ENCODE data around the gene EIF4H.
"Not testable (repeated sequence)": the region's sequence is repeated elsewhere in the genome, so short reads cannot be mapped to it uniquely, and the experiment has no call there.

The EIF4H gene

DNA sequence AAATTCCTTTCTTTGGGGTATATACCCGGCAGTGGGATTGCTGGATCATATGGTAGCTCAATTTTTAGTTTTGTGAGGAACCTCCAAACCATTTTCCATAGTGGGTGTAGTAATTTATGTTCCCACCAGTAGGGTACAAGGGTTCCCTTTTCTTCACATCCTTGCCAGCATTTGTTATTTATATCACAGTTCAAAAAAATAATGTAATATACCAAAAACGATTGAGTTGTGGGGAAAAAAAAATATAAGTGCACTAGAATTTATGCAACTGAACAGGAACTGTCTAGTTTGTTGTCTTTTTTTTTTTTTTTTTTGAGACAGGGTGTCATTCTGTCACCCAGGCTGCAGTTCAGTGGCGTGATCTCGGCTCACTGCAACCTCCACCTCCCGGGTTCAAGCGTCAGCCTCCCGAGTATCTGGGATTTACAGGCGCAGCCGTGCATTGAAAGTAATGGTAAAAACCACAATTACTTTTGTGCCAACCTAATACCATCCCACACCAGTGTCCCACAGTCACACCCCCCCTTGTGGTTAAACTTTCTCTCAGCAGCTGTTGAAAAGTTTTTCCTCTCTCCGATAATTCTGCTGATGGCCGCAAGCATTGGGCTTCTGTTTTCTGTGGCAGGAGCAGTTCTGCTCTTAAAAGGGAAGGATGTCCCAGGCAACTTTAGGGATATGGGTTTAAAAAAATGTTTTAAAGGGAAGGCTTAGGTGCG lies 28.8 kb downstream of the EIF4H start:
- peak; percentile 94 for DNase-seq

- DNase-seq = no peak
These were observed 29.9 kb downstream of the EIF4H start for GRCh38 chr7:74203956-74204618.

DNA sequence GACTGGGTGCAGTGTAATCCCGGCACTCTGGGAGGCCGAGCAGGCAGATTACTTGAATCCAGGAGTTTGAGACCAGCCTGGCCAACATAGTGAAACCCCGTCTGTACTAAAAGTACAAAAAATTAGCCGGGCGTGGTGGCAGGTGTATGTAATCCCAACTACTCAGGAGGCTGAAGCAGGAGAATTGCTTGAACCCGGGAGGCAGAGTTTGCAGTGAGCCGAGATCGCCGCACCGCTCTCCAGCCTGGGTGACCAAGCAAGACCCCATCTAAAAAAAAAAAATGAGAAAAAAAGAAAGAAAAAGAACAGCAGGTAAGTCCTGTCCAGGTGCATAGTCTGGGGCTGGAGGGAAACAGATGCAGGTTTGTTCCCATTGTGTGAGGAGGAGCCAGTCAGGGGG lies 31.9 kb downstream of the EIF4H start:
- DNase-seq = not testable (repeated sequence)

GRCh38 chr7:74206589-74207120 lies 32.5 kb downstream of the EIF4H start:
- DNase-seq = peak; percentile 97

DNA sequence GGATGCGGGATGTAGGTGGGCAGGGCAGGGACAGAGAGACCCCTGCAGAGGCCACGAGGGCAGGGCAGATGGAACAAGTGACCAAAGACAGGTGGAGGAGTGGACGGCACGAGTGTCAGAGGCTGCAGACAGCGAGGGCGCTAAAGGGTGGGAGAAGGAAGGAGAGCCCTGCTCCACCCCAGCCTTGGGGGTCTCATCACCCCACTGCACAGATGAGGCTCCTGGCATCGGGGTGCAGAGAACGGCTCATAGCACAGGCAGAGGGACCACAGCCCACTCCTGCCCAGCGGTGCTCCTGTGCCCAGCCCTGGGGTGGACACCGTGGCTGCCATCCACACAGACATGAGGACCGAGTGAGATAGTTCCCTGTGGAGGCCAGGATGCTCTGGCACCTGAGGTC lies 33.4 kb downstream of the EIF4H start:
- no peak for DNase-seq

GRCh38 chr7:74208241-74208640 lies 34.1 kb downstream of the EIF4H start:
- DNase-seq = not testable (repeated sequence)

DNA sequence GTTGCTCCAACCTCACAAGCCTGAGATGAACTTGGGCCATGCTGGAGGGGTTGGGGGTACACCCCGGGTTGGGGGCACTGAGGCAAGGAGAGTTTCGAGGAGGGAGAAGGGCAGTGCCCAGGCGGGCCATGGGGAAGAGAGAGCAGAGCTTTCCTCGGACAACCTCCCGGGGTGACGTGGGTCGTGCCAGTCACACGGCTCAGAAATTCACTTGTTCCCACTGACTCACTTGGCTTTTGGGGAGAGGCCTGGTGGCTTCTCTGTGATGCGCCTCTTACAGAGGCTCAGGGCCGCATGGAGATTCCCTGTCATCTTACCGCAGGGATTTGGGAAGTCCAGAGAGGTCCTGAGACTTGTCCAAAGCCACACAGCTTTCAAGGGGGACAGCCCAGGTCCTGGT lies 38.5 kb downstream of the EIF4H start:
- no peak for DNase-seq

DNA sequence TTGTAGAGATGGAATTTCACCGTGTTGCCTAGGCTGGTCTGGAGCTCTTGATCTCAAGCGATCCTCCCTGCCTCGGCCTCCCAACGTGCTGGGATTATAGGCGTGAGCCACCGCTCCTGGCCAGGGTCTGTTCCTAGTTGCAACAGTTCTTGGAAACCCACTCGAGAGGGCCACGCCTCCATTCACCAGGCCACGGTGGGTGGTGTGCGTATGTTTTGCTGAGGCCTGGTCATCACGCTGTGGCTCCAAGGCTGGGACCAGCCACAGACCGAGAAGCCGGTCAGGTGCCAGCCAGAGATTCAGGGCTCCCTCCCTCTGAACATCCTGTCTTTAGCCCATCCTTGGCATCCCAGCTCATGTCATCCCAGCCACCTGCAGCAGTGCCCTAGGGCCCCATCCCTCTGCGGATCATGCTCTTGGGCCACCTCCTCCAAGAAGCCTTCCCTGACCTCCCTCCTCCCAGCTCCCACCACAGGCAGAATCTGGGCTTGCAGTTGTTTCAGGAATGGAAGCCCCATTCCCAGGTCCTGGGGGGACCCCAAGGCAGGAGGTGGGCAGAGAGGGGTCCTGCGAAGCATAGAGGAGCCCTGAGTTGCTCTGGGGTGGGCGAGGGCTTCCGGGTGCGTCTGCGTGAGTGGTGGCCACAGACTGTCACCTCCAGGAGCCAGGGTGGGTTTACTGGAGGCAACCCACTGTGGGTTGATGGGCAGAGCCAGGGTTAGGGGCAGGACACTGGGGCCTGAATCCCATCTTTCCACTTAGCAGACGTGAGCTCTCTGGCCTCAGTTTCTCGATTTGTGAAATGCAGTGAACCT lies 40.9 kb downstream of the EIF4H start:
- DNase-seq = no peak

GRCh38 chr7:74215921-74216320 lies 41.8 kb downstream of the EIF4H start:
- no peak for DNase-seq

GRCh38 chr7:74216361-74216761 lies 42.2 kb downstream of the EIF4H start:
- DNase-seq = peak; percentile 29

GRCh38 chr7:74217455-74218342 lies 43.5 kb downstream of the EIF4H start:
- DNase-seq = peak; percentile 63

DNA sequence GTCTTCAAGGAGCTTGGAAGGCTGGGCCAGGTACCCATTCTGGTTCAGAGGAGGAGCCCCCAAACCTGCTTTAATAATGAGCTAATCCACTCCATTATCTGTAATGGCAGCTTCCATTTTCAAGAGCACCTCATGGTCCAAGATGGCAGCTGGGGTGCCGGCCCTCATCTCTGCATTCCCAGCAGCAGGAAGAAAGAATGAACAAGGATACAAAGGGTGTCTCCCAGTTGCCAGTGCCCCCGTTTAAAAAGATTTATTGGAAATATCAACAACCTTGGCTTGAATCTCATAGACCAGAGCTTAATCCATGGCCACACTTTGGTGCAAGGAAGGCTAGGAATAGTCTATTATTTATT lies 44.2 kb downstream of the EIF4H start:
- DNase-seq = no peak

GRCh38 chr7:74219416-74219815 lies 45.3 kb downstream of the EIF4H start:
- no peak for DNase-seq

GRCh38 chr7:74220229-74220628 lies 46.1 kb downstream of the EIF4H start:
- DNase-seq = no peak

GRCh38 chr7:74221713-74222112 lies 47.6 kb downstream of the EIF4H start:
- no peak for DNase-seq

DNA sequence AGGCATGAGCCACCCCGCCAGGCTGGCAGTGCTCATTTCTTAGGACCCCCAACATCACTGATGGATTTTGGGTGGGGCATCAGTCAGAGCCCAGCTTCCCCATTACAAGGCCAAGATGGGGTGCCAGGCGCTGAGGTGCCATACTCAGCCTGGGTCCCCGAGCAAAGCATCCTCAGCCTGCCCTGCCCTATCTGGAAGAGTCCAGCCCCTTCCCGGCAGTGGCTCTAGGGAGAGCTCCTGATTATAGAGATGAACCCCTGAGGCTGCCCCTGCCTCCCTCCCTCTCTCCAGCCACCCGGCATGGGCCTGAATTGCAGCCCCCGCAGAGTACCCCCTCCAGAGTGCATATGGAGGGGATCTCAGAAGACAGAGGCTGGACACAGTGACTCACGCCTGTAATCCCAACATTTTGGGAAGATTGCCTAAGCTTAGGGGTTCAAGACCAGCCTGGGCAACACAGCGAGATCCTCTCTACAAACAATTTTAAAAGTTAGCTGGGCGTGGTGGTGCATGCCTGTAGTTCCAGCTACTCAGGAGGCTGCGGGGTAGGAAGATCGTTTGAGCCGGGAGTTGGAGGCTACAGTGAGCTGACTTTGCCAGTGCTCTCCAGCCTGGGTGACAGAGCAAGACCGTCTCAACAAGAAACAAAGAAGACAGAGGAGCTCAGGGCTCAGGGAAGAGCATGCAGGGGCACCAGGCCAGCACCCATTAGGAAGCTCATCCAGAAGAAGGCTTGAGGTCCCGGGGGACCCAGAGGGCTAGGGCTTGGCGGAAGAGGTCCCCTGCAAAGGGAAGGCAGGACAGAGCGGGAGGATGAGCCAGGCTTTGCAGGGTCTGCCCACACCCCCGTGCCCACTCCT lies 48.9 kb downstream of the EIF4H start:
- no peak for DNase-seq

DNA sequence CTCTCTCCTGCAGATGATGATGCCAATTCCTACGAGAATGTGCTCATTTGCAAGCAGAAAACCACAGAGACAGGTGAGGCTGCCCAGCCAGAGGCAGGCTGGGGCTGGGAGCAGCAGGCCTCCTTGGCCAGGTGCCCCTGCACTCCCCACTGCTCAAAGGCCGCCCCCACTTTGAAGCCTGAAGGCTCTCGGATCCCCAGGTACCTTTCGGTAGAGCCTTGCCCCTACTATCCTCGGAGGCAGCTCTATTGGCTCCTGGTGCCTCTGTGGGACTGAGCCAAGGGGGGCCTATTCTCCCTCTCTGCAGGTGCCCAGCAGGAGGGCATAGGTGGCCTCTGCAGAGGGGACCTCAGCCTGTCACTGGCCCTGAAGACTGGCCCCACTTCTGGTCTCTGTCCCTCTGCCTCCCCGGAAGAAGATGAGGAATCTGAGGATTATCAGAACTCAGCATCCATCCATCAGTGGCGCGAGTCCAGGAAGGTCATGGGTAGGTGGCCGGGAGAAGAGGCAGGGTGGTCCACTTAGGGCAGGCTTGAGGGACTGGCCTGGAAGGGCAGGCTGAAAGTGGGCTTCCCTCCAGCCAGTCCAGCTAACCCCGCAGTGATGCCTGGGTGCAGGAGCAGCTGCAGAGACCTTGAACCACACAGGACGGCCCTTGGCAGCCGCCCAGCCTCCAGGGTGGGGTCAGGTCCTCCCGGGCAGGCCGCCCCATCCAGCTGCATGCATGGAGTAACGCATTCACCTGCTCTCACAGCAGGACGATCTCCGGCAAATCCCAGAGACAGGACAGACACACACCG lies 49.8 kb downstream of the EIF4H start:
- no peak for DNase-seq

DNA sequence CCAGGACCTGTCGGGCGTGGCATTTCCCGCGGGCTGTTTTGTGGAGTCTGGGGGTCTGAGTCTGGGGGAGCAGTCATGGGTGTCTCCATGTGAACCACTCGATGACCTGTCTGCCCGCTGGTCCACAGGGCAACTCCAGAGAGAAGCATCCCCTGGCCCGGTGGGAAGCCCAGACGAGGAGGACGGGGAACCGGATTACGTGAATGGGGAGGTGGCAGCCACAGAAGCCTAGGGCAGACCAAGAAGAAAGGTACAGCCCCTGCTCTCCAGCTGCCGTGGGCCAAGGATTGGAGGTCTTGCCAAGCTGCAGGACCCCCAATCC lies 50.3 kb downstream of the EIF4H start:
- no peak for DNase-seq

- not testable (repeated sequence) for DNase-seq
These were observed 50.8 kb downstream of the EIF4H start for GRCh38 chr7:74224907-74225306.

DNA sequence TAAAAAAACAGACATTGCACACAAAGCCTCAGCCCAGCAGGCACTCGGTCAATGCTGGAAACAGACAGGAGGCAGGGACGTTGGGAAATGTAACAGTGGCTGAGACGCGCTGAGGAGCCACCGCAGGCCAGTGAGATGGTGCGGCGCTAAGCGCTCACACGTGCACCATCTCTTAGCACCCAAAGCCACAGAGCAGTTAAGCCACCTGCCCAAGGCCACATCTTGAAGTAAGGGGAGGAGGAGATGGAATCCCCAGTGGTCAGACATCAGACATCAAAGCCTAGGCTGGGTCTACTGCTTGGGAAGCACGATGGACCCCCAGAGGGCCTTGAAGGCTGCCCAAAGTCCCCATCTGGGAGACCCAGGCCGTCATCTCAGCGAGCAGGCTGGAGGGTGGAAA lies 51.2 kb downstream of the EIF4H start:
- DNase-seq = no peak

DNA sequence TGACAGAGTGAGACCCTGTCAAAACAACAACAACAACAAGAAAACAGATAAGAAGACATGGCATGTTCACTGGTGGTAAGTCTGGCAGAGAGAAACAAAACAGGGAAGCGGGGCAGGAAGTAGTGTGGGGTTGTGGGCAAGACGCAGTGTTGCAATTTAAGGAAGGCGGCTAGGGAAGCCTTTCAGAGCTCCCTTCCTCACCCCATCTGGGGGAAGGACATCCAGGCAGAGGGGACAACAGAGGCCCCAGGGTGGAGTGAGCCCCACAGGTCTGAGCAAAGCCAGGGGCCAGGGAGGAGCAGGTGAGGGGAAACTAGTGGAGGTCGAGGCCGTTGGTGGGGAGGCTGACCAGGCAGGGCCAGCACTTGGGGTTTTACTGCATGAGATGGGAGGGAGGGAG lies 52.5 kb downstream of the EIF4H start:
- DNase-seq = no peak

Measured in OCI-M1 (cell line).